Measurements from ENCODE around the gene OPN4. TPM values are rescaled to one million over a fixed set of nuclear protein-coding genes. Genes with fewer than 3 reads are reported as not detected.

Gene OPN4
- total and polyA plus RNA-seq, 2 donors (not counting 3 experiments of a cell fraction or from before 2014, with no cell fraction given), result not detected

DNA sequence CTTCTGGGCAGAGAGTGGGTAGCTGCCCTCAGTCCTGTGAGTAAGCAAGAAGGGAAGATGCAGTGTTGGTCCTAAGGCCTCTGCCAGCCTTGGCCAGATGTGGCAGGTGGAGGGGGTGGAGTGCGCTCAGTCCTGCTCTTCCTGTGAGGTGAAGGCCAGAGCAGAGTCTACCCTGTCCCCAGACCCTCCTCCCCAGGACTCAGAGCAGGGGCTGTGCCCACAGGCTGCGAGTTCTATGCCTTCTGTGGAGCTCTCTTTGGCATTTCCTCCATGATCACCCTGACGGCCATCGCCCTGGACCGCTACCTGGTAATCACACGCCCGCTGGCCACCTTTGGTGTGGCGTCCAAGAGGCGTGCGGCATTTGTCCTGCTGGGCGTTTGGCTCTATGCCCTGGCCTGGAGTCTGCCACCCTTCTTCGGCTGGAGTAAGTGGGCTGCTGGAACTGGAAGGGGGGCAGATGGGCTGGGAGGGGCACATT lies 4.0 kb downstream of the OPN4 start:
- FAIRE-seq (no peak), DNase-seq (ENCODE audit: low read depth, low spot score) (no peak)
- Histone ChIP-seq H3K36me3 (ENCODE audit: control insufficient read depth in 2 of 2, extremely low read depth in 1 of 2, insufficient read depth in 2 of 2, low read length in 2 of 2) (no peaks in the 10 kb centered on the region), H3K79me2 (ENCODE audit: control insufficient read depth, insufficient read depth, low read length) (no peaks in the 10 kb centered on the region), H3K4me2 (ENCODE audit: insufficient read depth, low read length) (no peak overlapping the region), H3K9ac (replicated peaks; ENCODE audit: extremely low read depth, insufficient read depth, low read length) (no peak overlapping the region), H3K27me3 (ENCODE audit: control insufficient read depth in 2 of 2, insufficient read depth in 2 of 2, low read length in 2 of 2) (no peaks in the 10 kb centered on the region), H3K9me1 (replicated peaks; ENCODE audit: control insufficient read depth, extremely low read depth, insufficient read depth, low read length) (no peaks in the 10 kb centered on the region), H3K9me3 (replicated peaks; ENCODE audit: control insufficient read depth, insufficient read depth, low read length) (no peaks in the 10 kb centered on the region), H2AFZ (ENCODE audit: low read depth, low read length) (no peak overlapping the region), H4K20me1 (replicated peaks; ENCODE audit: control insufficient read depth, extremely low read depth, insufficient read depth, low read length) (no peaks in the 10 kb centered on the region), H3K4me1 (ENCODE audit: control insufficient read depth, extremely low read depth, insufficient read depth, low read length) (no peaks in the 10 kb centered on the region), H3K4me3 (replicated peaks in 1 of 3; ENCODE audit: insufficient read depth in 1 of 3, low read depth in 1 of 3, low read length in 3 of 3) (no peak overlapping the region), H3K27ac (ENCODE audit: insufficient read depth, low read depth, low read length) (no peak overlapping the region)
- TF ChIP-seq JUN (IDR thresholded peaks at IDR 0.05; ENCODE audit: borderline replicate concordance, insufficient read depth, insufficient read length, low read depth) (no peak), POLR2A (IDR thresholded peaks at IDR 0.05; ENCODE audit: low read depth, low read length) (no peak), GATA2 (IDR thresholded peaks at IDR 0.05; ENCODE audit: insufficient read depth, insufficient read length, low read depth, low read length) (no peak), EZH2 (IDR thresholded peaks at IDR 0.05; ENCODE audit: borderline replicate concordance, low read depth, low read length, severe bottlenecking) (no peak), FOS (IDR thresholded peaks at IDR 0.05; ENCODE audit: borderline replicate concordance, insufficient read depth, low read length) (no peak)
- TF ChIP-seq, protein P1, sequence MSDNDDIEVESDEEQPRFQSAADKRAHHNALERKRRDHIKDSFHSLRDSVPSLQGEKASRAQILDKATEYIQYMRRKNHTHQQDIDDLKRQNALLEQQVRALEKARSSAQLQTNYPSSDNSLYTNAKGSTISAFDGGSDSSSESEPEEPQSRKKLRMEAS (IDR thresholded peaks at IDR 0.05; ENCODE audit: insufficient read depth, insufficient read length), result no peak
- ChIA-PET CTCF (interaction anchor here (0.6 kb wide), 1 partner anchor 308 kb away, joined by 3 read pairs; no protein-coding TSS in a partner anchor), POLR2A (no interaction called here)
- no TSS peak for BruUV-seq (replicated peaks)
- intact Hi-C loops (cut with micrococcal nuclease) (no loop called here), dilution Hi-C loops (cut with MboI; ENCODE audit: extremely low pct_ligation_motif_present, low sequenced_read_pairs) (no loop called here)

- H3K4me1 ChIP-seq (ENCODE audit: control insufficient read depth, extremely low read depth, insufficient read depth, low read length), result no peaks in the 10 kb centered on the region
- TF ChIP-seq GATA2 (IDR thresholded peaks at IDR 0.05; ENCODE audit: insufficient read depth, insufficient read length, low read depth, low read length) (no peak), EZH2 (IDR thresholded peaks at IDR 0.05; ENCODE audit: borderline replicate concordance, low read depth, low read length, severe bottlenecking) (no peak), JUN (IDR thresholded peaks at IDR 0.05; ENCODE audit: borderline replicate concordance, insufficient read depth, insufficient read length, low read depth) (no peak), FOS (IDR thresholded peaks at IDR 0.05; ENCODE audit: borderline replicate concordance, insufficient read depth, low read length) (no peak), MYC (IDR thresholded peaks at IDR 0.05; ENCODE audit: low read depth, low read length) (no peak)
- TF ChIP-seq, protein P1 (IDR thresholded peaks at IDR 0.05; ENCODE audit: insufficient read depth, insufficient read length), result no peak
- POLR2A ChIA-PET, result no interaction called here
- DNase-seq (ENCODE audit: low read depth, low spot score), result no peak
- H4K20me1 ChIP-seq (replicated peaks; ENCODE audit: control insufficient read depth, extremely low read depth, insufficient read depth, low read length), result no peaks in the 10 kb centered on the region
- no peaks in the 10 kb centered on the region for H3K79me2 ChIP-seq (ENCODE audit: control insufficient read depth, insufficient read depth, low read length)
- no peaks in the 10 kb centered on the region for H3K9me3 ChIP-seq (replicated peaks; ENCODE audit: control insufficient read depth, insufficient read depth, low read length)
- no peaks in the 10 kb centered on the region for H3K27me3 ChIP-seq (ENCODE audit: control insufficient read depth in 2 of 2, insufficient read depth in 2 of 2, low read length in 2 of 2)
- H2AFZ ChIP-seq (ENCODE audit: low read depth, low read length), result no peak overlapping the region
- no peak overlapping the region for H3K27ac ChIP-seq (ENCODE audit: insufficient read depth, low read depth, low read length)
- H3K4me3 ChIP-seq (replicated peaks in 1 of 3; ENCODE audit: insufficient read depth in 1 of 3, low read depth in 1 of 3, low read length in 3 of 3), result no peak overlapping the region
- FAIRE-seq, result no peak
- dilution Hi-C loops (cut with MboI; ENCODE audit: extremely low pct_ligation_motif_present, low sequenced_read_pairs), result no loop called here
- CTCF ChIA-PET, result no interaction called here
- no TSS peak for BruUV-seq (replicated peaks)
- no peak overlapping the region for H3K9ac ChIP-seq (replicated peaks; ENCODE audit: extremely low read depth, insufficient read depth, low read length)
- intact Hi-C loops (cut with micrococcal nuclease), result no loop called here
- H3K36me3 ChIP-seq (ENCODE audit: control insufficient read depth in 2 of 2, extremely low read depth in 1 of 2, insufficient read depth in 2 of 2, low read length in 2 of 2), result no peaks in the 10 kb centered on the region
- no peak overlapping the region for H3K4me2 ChIP-seq (ENCODE audit: insufficient read depth, low read length)
- no peaks in the 10 kb centered on the region for H3K9me1 ChIP-seq (replicated peaks; ENCODE audit: control insufficient read depth, extremely low read depth, insufficient read depth, low read length)
Measured at GRCh38 chr10:86658751-86659150, 4.4 kb downstream of the OPN4 start.

Measured in endothelial cell of umbilical vein (primary cell).